ENCODE data around the gene AGPAT1.
"Not testable (repeated sequence)": the region's sequence is repeated elsewhere in the genome, so short reads cannot be mapped to it uniquely, and the experiment has no call there.

AGPAT1 gene

DNA sequence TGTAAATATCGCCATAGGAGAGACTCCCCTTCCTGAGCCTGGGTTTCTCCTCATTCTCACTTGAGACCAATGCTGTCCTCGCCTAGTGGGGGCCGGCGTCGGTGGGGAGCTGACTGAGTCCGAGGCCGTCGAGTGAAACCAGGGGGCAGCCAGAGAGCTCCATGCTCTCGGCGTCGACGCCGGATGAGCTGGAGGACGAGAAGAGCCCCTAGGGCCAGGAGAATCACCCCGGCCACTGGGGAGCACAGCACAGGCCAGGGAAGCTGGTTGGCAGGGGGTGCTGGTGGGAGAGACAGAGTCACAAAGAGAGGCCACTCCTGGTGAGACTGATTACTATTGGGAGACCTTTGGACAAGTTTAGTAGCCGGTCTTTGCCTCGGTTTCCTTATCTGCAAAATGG is 23.0 kb upstream of the AGPAT1 start:
- no peak for DNase-seq

DNA sequence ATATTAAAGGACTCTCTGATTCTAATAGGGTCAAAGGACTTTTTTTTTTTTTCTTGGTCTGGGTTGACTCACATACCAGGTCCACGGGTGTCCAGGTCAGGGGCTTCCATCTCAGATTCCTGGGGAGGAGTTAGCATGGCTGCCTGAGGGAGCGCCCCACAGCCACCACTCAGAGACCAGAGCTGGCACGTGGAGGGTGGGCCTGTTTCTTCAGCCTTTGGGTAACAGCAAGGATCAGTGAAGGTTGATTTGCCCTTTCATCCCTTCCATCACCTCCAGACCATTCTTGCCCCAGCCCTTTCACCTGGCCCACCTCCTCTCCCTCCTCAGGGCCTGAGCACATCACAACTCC is 22.4 kb upstream of the AGPAT1 start:
- no peak for DNase-seq

DNA sequence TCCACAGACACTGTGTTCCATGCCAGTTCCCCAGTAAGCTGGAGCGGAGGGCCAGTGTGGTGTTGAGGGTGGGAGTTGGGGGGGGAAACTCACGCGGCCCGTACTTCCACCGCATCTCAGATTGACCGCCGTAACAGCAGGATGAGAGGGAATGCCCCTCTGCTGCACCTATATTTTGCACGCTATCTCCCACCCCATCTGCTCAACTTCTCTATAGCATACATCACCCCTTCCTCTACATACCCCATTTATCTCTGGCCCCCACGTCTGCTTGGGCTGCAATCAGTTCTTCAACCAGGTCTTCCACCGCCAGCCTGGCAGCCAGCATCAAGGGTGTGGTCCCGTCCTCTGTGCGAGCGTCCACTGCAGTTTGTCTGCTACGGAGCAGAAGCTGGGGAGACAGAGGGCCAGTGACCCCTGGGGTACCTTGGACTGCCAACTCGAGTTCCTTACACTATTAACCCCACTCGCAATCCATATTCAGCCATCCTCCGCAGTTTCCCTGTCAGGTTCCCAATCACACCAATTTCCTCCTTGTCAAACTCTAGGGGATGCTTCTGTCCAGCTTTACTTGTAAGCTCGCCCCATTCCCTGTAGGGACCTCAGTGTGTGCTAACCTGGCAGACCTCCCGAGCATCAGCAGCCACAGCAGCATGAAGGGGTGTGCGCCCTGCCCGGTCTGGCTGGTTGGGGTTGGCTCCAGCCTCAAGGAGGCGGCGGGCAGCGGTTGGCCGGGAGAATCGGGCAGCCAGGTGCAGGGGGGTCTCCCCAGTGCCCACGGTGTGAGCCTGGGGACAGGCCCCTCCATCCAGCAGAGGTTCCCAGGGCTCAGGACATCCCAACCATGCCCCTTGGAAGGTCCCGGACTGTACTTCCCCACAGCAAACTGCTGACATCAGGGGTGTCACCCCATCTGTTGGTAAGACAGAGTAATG is 21.1 kb upstream of the AGPAT1 start:
- DNase-seq = no peak

DNA sequence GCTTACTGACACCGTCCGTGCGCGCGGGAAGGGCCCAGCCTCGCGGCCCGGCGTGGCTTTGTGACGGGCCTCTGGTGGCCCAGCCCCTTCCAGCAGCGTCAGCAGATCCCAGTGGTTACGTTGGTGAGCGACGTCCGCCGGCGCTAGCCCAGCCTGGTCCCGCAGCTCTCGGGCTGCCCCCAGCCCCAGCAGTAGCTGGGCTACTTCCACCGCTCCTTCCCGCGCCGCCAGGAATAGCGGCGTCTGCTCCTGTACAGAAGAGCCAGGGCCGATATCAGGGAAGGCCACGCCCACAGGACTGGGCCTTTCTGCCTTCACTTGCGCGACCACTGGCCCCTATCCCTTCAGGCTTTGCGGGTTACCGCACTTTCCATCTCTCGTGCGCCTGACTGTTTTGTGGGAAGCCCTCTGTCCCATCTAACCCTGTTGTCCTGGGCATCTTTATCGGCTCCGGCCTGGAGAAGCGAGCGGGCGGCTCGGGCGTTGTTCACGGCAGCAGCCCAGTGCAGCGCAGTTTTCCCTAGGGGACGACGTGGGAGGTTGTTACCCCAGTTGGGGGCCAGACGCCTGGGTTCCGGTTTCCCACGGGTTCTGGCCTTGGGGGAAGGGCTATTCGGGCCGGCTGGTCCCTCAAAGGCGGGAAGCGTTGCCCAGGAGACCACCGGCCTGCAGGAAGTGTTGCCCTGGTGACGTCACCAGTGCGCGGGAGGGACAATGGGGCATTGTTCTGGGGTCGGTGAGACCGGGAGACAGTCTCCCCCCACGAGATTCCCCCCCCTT is 20.2 kb upstream of the AGPAT1 start:
- DNase-seq = peak; percentile 35 to 69 (median 48)

DNA sequence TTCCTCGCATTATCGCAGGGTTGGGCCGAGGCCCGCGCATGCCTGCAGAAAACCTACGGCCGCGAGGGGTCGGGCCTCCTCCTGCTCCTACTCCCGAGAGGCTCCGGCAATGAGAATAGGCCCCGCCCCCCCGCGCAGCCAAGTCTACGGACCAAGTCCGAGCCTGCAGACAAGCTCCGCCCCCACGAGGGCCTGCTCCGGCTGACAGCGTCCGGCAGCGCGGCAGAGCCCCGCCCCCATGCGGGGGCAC is 19.7 kb upstream of the AGPAT1 start:
- DNase-seq = peak; percentile 99 to 100 (median 100)

DNA sequence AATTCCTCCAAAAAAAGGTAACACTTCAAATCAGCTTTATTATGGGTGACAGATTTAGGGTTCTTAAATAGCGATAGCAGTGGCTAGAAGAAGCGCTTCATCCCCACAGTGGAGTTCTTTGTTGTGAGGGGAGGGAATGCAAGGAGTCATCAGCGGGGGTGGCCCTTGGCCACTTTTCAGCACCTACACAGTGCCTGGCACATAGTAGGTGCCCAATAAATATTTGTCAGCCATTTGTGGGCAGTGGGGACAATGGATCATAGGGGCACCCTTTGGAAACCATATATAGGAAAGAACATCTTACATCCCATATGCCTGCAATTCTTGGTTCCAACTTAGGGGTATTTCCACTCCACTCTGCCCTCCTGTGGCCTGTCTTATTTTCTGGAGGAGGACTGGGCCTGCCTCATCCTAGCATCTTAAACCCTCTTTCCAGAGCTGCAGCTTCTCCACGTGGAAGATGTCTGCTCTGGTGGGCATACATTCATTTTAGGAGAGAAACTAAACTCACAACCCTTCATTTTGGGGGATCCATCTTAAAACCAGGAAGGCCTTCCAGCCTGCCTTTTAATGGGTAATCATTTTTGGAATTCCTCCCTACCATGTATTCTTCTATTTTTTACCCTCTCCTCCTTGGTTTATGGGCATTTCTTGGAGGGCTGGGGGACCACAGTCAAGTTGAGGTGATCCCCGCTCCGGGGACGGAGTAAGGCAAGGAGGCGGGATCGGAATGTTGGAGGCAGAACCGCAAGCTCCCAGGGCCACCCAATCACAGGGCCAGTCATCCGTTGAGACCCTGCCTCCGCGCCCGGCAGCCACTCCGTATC is 19.2 kb upstream of the AGPAT1 start:
- DNase-seq = peak in 1 of 5 donors; percentile 56

DNA sequence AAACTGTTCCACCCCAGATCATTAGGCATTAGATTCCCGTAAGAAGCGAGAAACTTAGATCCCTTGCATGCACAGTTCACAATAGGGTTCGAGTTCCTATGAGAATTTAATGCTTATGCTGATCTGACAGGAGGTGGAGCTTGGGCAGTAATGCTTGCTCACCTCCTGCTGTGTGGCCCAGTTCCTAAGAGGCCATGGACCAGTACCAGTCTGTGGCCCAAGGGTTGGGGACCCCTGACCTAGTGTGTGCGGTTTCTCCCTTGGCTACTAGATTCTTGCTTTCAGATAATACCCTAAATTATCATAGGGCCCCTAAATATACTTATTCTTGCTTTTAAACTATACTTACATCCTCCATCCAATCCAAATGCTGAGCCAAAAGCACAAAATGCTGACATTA is 18.5 kb upstream of the AGPAT1 start:
- no peak for DNase-seq

DNA sequence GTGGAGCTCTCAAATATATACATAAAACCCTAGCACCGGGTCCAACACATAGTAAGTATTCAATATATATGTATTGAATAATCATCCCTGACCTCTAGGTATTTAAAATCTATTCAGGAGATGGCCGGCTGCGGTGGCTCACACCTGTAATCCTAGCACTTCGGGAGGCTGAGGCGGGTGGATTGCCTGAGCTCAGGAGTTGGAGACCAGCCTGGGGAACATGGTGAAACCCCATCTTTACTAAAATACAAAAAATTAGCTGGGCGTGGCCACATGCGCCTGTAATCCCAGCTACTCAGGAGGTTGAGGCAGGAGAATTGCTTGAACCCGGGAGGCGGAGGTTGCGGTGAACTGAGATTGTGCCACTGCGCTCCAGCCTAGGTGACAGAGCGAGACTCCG is 17.2 kb upstream of the AGPAT1 start:
- DNase-seq = not testable (repeated sequence)

DNA sequence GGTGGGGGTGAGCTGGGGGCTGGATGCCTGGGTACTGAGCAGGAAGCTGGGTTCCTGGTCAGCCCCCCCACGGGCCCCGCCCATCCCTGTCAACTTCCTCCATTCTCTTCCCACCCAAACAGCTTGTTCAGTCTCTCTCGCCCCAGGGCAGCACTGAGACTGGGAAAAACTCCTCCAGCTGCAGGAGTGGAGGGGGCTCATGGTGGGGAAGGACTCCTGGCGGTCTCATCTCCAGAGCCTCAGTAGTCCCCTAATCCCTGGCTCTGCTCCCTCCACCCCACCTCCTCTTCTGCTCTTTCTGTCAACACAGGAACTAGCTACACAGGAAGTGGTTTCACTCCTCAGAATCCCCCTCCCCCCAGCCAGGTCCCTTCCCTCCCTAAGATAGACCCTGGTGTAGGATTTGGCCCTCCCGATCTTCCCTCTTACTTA is 16.7 kb upstream of the AGPAT1 start, which contains the start of gene GPSM3:
Gene GPSM3, minus strand, starts transcription at position 36 of the 432 bp plus-strand sequence. CDS start 130 bp downstream, outside the sequence.
- peak in 4 of 5 donors; percentile 33 to 78 (median 48) for DNase-seq

DNA sequence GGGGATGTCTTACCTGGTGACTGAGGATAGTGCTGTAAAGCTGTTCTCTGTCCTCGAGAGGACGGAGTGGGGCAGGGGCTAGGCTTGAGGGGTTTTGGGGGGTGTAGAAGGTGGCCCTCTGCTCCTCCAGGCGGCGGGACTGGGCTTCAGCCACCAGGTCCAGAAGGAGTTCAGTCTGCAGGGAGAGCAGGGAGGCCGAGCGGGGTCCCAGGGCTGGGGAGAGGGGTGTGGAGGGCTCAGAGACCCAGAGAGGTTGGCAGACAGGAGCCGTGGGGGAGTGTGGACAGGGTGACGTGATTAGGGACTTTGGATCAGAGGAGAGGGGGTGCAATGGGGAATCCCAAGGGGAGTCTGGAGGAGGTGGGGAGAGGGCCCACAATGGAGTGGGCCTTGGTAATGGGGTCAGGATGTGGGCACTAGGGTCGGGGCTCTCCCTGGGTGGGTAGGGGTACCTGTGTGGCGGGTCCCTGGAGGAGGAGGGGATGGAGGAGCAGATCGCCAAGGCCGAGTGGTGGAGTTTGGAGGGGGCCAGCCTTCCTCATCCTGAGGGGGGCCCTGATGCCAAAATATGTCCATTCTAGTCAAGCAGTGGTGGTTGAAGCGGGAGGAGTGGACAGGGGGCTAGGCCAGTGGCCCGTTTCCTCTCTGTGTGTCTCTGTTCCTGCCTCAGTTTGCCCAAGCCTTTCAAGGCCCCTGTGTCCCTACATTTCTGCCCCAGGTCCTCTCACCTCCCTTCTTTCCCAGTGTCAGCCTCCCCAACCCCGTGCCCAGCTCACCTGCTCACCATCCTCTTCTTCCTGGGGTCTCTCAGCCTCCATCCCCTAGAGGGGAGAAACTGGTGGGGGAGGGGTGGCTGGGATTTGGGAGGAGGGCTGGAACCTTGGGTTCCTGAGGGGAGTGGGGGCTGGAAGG is 16.1 kb upstream of the AGPAT1 start:
- DNase-seq = no peak

DNA sequence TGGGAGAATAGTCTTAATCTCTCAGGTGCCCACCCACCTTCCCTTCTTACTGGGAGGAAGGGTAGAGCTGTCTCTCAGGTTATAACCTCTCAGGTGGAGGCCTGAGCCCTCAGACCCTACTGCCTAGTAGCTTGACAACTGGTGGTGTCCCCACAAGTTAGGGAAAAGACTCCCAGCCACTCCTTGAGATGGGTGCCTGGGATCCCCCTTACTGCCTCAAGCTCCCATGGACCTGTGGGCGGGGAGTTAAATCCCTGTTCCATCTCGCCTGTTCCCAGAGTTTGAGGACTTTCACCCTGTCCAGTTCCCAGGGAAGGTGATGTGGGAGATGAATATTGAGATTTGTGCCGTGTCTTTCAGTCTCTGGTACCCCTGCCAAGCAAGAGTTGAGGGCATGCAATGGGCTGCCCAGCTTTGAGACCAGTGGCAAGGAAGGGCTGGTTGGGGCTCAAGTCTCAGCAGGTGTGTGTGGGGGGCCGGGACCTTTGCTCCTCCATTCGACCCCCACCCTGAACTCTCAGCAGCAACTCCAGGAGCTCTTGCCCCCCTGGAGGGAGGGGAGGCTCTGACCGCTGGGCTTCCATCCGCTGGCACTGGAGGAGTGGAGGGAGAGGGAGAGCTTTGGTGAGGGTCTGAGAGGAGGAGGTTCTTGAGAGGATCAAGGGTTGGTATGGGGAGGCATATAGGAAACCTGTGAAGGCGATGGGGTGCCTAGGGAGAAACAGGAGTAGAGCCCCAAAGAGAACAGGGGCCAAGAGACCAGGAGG is 15.2 kb upstream of the AGPAT1 start:
- DNase-seq = no peak

DNA sequence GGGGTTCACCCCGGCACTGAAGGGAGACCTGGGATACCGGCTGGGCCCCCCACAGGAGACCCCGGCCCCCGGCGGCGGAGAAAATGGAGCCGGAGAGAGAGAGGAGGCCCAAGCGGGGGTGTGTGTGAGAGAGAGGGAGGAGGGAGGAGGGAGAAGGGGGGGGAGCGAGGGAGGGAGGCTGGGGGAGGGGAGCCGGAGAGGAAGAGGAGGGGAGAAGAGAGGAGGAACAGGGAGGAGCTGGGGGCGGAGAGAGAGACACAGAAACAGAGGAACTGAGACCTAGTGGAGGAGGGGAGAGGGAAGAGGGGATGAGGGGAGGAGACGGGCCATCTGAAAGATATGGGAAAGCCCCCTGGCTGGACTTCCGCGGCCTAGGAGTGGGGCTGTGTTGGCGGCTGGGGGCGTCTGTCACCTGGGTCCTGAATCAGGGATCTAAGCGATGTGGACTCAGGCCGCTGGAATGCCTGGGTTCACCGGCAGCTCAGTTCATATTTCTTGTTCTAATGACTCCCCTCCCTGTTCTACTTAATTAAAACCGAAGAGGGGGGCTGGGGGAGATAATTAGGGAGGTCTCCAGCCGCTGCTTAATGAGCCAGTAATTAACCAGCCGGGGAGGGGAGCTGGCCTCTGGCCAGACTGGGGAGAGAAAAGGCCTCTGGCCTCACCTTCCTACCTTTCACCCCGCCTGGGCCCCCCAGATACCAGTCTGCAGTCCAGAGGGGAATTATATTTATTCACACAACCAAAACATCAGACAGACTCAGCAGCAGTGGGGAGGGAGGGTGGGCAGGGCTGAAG is 14.4 kb upstream of the AGPAT1 start, which contains the start of gene PBX2:
Gene PBX2, minus strand, starts transcription at position 149 of the 798 bp plus-strand sequence. CDS start 287 bp downstream, outside the sequence.
- DNase-seq = peak; percentile 65 to 91 (median 70)

DNA sequence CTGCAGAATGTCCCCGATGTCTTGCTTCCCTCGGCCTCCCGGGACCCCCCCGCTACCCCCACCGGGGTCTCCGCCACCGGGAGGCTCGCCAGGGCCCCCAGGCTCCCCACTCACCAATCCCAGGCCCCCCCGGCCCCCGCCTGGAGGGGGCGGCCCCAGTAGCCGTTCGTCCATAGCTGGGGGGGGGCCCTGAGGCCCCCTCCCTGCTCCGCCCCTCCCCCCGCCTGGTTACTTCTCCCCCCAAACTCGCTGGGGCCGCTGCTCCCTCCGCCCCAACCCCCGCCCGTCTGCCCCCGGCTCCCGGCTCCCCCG is 13.8 kb upstream of the AGPAT1 start:
- DNase-seq = no peak

DNA sequence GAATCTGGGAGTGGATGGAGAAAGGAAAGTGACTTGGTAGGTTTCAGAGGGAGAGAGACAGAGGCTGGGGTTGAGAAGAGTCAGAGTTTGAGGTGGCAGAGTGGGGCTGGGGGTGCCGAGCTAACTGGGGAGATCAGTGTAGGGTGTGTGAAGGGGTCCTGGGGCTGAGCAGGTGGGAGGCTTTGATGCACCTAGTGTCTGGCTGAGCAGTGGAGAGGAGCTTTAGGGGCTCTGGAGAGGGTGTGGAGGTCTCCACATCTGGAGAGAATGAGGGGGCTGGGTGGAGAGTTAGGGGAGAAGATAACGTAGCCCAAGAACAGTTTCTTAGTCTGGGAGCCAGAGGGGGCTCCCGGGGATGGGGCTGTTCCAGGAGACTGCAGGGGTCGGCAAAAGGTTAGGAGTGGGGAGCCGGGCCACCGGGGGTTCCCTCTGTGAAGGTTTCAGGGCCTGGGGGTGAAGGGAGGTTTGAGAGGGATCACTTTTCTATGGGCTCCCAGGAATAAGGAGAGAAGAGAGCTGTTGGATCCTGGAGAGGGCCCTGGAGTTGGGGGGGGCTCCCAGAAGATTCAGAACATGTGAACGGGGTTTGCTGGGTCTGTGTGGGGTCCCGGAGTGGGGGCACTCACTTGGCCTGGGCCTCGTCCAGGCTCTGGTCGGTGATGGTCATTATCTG is 13.3 kb upstream of the AGPAT1 start:
- DNase-seq = no peak

DNA sequence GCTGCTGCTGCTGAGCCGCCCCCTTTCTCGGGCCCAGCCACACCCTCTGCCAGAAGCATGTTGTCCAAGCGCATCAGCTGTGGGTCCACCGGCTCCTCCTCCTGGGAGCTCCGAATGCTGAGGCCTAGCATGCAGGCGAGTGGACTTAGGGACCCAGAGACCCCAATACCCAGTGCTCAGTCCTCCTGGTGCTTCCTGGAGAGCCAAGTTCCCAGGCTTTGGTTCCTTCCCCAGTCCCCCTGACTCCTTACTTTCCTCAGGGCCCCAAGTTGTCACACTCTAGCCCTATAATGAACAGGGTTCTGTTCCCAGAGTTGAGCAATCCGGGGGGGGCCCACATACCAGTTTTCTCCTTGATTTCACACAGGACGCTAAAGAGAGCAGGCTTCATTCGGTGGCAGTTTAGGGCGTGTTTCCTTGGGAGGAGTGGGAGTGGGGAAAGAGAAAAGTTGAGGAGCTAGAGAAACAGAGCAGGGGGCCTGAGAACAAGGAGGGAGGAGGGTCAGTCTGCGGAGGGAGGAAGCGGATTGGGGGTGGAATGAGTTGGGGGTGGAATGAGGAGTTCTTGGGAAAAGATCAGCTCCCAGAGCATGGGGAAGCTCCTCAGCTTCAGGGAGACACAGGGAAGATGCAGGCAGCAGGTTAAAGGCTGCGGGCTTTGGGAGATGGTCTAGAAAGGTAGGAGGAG is 12.6 kb upstream of the AGPAT1 start:
- DNase-seq = no peak

DNA sequence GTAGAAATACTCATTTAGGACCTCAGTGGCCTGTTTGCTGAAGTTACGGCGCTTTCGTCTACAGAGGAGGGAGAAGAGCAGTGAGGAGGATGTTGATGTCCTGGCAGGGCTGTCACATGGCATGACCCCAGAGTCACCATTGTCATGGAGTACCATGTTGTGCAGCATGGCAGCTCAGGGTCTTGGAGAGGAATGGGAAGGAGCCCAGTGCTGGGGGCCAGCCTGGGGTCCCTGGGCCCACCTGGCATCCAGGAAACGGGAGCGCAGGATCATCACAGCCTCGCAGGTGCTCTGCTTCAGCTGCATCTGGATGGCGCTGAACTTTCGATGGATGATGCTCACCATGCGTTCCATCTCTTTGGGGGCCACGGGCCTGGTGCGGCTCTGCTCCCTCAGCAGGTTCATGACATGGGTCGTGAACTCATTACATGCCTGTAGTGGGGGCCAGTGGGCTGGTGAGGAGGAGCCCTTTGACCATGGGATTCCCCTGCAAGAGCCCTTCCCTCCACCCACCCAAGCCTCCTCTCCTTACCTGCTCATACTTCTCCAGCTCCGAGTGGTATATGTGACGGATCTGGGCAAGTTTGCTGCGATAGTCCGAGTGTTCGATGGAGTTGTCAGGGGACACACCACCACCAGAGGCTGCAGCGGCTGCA is 12.0 kb upstream of the AGPAT1 start:
- not testable (repeated sequence) for DNase-seq

DNA sequence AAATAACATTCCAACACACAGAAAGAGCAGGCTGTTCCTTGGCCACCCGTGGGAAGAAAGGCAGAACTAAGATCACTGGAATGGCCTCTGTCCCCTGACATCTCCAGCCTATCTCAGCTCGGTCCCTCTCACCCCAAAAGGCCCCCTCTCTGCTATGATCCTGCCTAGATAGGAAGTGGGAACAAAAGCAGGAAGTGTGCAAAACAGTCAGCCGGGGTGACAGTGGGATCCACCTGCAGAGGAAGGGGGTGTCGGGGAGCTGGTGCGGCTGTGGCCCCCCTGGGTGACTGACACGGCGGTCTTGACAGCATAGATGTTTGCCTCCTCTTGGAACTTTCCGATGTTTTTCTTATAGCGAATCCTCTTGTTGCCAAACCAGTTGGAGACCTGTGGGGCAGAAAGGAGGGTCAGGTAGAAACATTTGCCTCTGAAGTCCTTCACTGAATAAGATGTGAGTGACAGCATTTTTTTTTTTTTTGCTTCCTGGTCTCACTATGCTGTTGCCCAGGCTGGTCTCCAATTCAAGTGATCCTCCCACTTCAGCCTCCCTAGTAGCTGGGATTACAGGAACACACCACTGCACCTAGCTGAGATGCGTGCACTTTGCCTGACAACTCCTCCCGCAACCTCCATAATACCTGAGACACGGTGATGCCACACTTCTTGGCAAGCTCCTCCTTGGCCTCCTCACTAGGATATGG is 11.3 kb upstream of the AGPAT1 start:
- no peak for DNase-seq
